C4-2B (cell line): ENCODE results near the gene TTC34.
"Not testable (repeated sequence)": the region's sequence is repeated elsewhere in the genome, so short reads cannot be mapped to it uniquely, and the experiment has no call there.

Source experiments
- CTCF ChIP-seq: fragments of 450-650 bp; conservative IDR thresholded peaks from 2 replicates; pipeline ENCODE4 v1.5.1; 2017; ENCODE audit warnings: mild to moderate bottlenecking
- ZFX ChIP-seq: fragments of 450-650 bp; IDR thresholded peaks from 2 replicates; pipeline ENCODE4 v1.6.1; 2017

- TF ChIP-seq CTCF, ZFX: not testable (repeated sequence)
Observed at GRCh38 chr1:2775333-2775732, 26.2 kb downstream of the TTC34 start.
